Neural progenitor cell (in vitro differentiated cells): Measurements from ENCODE around the gene TUBGCP4. TPM values are rescaled to one million over a fixed set of nuclear protein-coding genes. Genes with fewer than 3 reads are reported as not detected.

Source experiments
- DNase-seq: peaks from one replicate; pipeline ENCODE4 v3.0.0-alpha.2; 2016; ENCODE audit warnings: low spot score
- H2AFZ ChIP-seq: fragments of 200-600 bp; sonication (generic); replicated peaks from 2 replicates; pipeline ENCODE4 v1.6.1; 2016; ENCODE audit warnings: antibody characterized with exemption
- H3F3A ChIP-seq: fragments of 200-600 bp; sonication (generic); 2 replicates; pipeline ENCODE4 v1.6.1; 2016; ENCODE audit warnings: antibody characterized with exemption, low read depth
- H3K27ac ChIP-seq: fragments of 200-600 bp; sonication (generic); 2 replicates; pipeline ENCODE4 v1.5.1; 2016; ENCODE audit warnings: mild to moderate bottlenecking
- H3K27me3 ChIP-seq: fragments of 200-600 bp; sonication (generic); 2 replicates; pipeline ENCODE4 v1.6.1; 2016; ENCODE audit warnings: mild to moderate bottlenecking, moderate library complexity
- H3K36me3 ChIP-seq: fragments of 200-600 bp; sonication (generic); 2 replicates; pipeline ENCODE4 v1.5.1; 2016
- H3K4me1 ChIP-seq: fragments of 200-600 bp; sonication (generic); 2 replicates; pipeline ENCODE4 v1.6.1; 2016; ENCODE audit warnings: mixed run types
- H3K4me2 ChIP-seq: fragments of 200-600 bp; sonication (generic); 2 replicates; pipeline ENCODE4 v1.6.1; 2016
- H3K4me3 ChIP-seq: fragments of 200-600 bp; sonication (generic); 2 replicates; pipeline ENCODE4 v1.5.1; 2016
- H3K79me2 ChIP-seq: fragments of 200-600 bp; sonication (generic); 2 replicates; pipeline ENCODE4 v1.6.1; 2016; ENCODE audit warnings: low read depth
- H3K9ac ChIP-seq: fragments of 200-600 bp; sonication (generic); 2 replicates; pipeline ENCODE4 v1.6.1; 2016
- H3K9me3 ChIP-seq: fragments of 200-600 bp; sonication (generic); 2 replicates; pipeline ENCODE4 v1.5.1; 2016; ENCODE audit warnings: low read depth
- H4K20me1 ChIP-seq: fragments of 200-600 bp; sonication (generic); 2 replicates; pipeline ENCODE4 v1.6.1; 2016; ENCODE audit warnings: low read depth
- H3K27ac Mint-ChIP-seq: 3 replicates; pipeline ENCODE4 v1.8.0; 2021; ENCODE audit warnings: mixed read lengths
- H3K27me3 Mint-ChIP-seq: 2 replicates; pipeline ENCODE4 v1.8.0; 2022; ENCODE audit warnings: low read depth, mild to moderate bottlenecking, inconsistent platforms, moderate library complexity, mixed read lengths; ENCODE audit not compliant: insufficient read depth
- H3K36me3 Mint-ChIP-seq: 3 replicates; pipeline ENCODE4 v1.8.0; 2021; ENCODE audit warnings: mixed read lengths
- H3K4me1 Mint-ChIP-seq: 3 replicates; pipeline ENCODE4 v1.8.0; 2021; ENCODE audit warnings: mixed read lengths
- H3K4me3 Mint-ChIP-seq: 3 replicates; pipeline ENCODE4 v1.8.0; 2021; ENCODE audit warnings: mild to moderate bottlenecking, moderate library complexity, mixed read lengths
- H3K9me3 Mint-ChIP-seq: 3 replicates; pipeline ENCODE4 v1.8.0; 2020; ENCODE audit warnings: mixed read lengths
- EZH2 ChIP-seq: fragments of 200-600 bp; sonication (generic); IDR thresholded peaks from 2 replicates; pipeline ENCODE4 v1.6.1; 2017; ENCODE audit warnings: antibody characterized with exemption, mild to moderate bottlenecking, moderate library complexity
- EZH2phosphoT487 ChIP-seq: fragments of 200-600 bp; sonication (generic); IDR thresholded peaks from 2 replicates; pipeline ENCODE4 v1.6.1; 2017; ENCODE audit warnings: antibody characterized with exemption
- total RNA-seq: library from RNA; depleted of rRNA; stranded (reverse); fragments of >200 nt; gene quantifications from 2 replicates; pipeline ENCODE4 v1.2.3, GENCODE V29; 2015; ENCODE audit warnings: low replicate concordance
- TF ChIP-seq, protein P1 (sequence below): fragments of 200-600 bp; sonication (generic); IDR thresholded peaks from 2 replicates; pipeline ENCODE4 v1.5.1; 2017; ENCODE audit warnings: antibody characterized with exemption, mild to moderate bottlenecking

TUBGCP4 gene
- total RNA-seq, 1 donor from 2014 or later: 14.1 TPM

DNA sequence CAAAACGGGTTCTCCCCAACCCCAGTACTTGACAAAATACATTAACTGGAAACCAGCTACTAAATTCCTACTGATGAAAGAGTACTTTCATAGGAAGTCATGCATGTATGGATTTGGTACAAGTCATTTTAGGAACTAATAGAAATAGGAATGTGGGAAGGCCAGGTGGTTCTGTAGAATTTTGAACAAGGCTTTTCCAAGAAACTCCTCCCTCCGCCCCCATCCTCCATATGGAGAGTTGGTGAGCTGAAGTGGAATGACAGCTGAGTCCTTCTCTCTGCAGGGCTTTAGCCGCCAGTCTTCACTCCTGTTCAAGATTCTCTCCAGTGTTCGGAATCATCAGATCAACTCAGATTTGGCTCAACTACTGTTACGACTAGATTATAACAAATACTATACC lies 33.2 kb downstream of the TUBGCP4 start:
- Mint-ChIP-seq H3K4me1 (no peaks in the 10 kb centered on the region), H3K9me3 (no peaks in the 10 kb centered on the region), H3K27ac (no peak overlapping the region), H3K36me3 (peaks cover 50% of the 10 kb centered on the region), H3K4me3 (no peak overlapping the region), H3K27me3 (peaks cover 2% of the 10 kb centered on the region)
- Histone ChIP-seq H3F3A (peaks cover 13% of the 10 kb centered on the region), H3K4me1 (no peaks in the 10 kb centered on the region), H3K27ac (no peak overlapping the region), H3K4me3 (no peak overlapping the region), H2AFZ (no peak overlapping the region), H3K4me2 (no peak overlapping the region), H3K79me2 (no peaks in the 10 kb centered on the region), H3K27me3 (no peaks in the 10 kb centered on the region), H4K20me1 (no peaks in the 10 kb centered on the region), H3K9me3 (no peaks in the 10 kb centered on the region), H3K36me3 (peaks cover 28% of the 10 kb centered on the region), H3K9ac (no peak overlapping the region)
- DNase-seq: no peak
- TF ChIP-seq, protein P1, sequence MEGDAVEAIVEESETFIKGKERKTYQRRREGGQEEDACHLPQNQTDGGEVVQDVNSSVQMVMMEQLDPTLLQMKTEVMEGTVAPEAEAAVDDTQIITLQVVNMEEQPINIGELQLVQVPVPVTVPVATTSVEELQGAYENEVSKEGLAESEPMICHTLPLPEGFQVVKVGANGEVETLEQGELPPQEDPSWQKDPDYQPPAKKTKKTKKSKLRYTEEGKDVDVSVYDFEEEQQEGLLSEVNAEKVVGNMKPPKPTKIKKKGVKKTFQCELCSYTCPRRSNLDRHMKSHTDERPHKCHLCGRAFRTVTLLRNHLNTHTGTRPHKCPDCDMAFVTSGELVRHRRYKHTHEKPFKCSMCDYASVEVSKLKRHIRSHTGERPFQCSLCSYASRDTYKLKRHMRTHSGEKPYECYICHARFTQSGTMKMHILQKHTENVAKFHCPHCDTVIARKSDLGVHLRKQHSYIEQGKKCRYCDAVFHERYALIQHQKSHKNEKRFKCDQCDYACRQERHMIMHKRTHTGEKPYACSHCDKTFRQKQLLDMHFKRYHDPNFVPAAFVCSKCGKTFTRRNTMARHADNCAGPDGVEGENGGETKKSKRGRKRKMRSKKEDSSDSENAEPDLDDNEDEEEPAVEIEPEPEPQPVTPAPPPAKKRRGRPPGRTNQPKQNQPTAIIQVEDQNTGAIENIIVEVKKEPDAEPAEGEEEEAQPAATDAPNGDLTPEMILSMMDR: no peak
- TF ChIP-seq EZH2phosphoT487: no peak

DNA sequence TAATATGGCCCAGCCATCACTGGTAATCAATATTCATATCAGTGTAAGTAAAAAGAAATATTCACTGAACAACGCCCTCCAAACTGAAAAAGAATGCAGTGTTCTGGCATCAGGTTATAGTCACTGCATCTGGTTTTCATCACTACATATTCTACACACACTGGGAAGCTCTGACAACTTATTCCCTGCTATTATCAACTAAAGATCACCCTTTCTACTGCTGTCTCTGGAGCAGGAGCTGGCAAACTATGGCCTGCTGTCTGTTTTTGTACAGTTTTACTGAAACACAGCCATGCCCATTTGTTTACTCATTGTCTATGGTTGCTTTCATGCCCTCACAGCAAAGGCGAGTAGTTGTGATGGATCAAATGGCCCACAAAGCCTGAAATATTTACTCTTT lies 35.3 kb downstream of the TUBGCP4 start:
- H3K36me3 Mint-ChIP-seq: peaks cover 58% of the 10 kb centered on the region
- H3K9me3 Mint-ChIP-seq: no peaks in the 10 kb centered on the region
- no peaks in the 10 kb centered on the region for H3K4me1 Mint-ChIP-seq

DNA sequence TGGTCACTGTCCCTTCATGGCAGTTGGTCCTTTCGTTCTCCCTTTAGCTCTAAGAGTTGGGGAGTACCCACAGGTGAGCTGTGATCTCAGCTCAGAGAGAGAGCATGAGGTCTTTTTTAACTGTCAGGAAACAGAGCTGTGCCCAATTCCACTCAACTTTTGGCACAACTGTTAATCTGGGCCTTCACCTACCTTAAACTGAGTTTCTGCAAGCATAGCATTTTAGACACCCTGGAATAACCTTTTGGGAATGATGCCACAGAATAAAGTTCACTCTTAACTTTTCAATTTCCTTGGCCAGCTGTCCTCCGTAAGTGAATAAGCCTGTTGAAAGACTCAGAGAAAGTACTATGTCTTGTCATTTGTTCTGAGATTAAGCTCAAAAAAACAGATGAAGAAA lies 35.9 kb downstream of the TUBGCP4 start:
- Mint-ChIP-seq H3K9me3 (no peaks in the 10 kb centered on the region), H3K4me3 (no peak overlapping the region), H3K4me1 (no peaks in the 10 kb centered on the region), H3K27ac (no peak overlapping the region), H3K27me3 (peaks cover 2% of the 10 kb centered on the region), H3K36me3 (peaks cover 52% of the 10 kb centered on the region)
- Histone ChIP-seq H4K20me1 (peaks cover 4% of the 10 kb centered on the region), H3K4me2 (no peak overlapping the region), H3K36me3 (peaks cover 32% of the 10 kb centered on the region), H3K79me2 (no peaks in the 10 kb centered on the region), H3K27me3 (no peaks in the 10 kb centered on the region), H3K4me3 (no peak overlapping the region), H3F3A (peaks cover 13% of the 10 kb centered on the region), H3K4me1 (no peaks in the 10 kb centered on the region), H2AFZ (no peak overlapping the region), H3K27ac (no peak overlapping the region), H3K9ac (no peak overlapping the region), H3K9me3 (no peaks in the 10 kb centered on the region)
- no peak for DNase-seq
- TF ChIP-seq EZH2phosphoT487 (no peak), EZH2 (no peak)
- TF ChIP-seq, protein P1: no peak

More for the DNA sequence above, 35.3 kb downstream of the TUBGCP4 start:
- Histone ChIP-seq H2AFZ (no peak overlapping the region), H3K4me3 (no peak overlapping the region), H3K9ac (no peak overlapping the region), H3K4me2 (no peak overlapping the region), H3K36me3 (peaks cover 32% of the 10 kb centered on the region), H3F3A (peaks cover 13% of the 10 kb centered on the region), H3K79me2 (no peaks in the 10 kb centered on the region), H3K4me1 (no peaks in the 10 kb centered on the region), H4K20me1 (no peaks in the 10 kb centered on the region), H3K27ac (no peak overlapping the region), H3K9me3 (no peaks in the 10 kb centered on the region), H3K27me3 (no peaks in the 10 kb centered on the region)
- no peak for TF ChIP-seq EZH2phosphoT487
- TF ChIP-seq, protein P1: no peak
- Mint-ChIP-seq H3K27ac (no peak overlapping the region), H3K4me3 (no peak overlapping the region), H3K27me3 (peaks cover 2% of the 10 kb centered on the region)
- no peak for DNase-seq
